H9 (cell line): ENCODE data around the gene JAK1. TPM values are rescaled to one million over a fixed set of nuclear protein-coding genes. Genes with fewer than 3 reads are reported as not detected.

Experiments
- DNase-seq: peaks from one replicate; pipeline ENCODE4 v3.0.0-alpha.2; 2017
- H2AFZ ChIP-seq: one replicate; pipeline ENCODE4 v1.6.1; 2013; ENCODE audit warnings: mild to moderate bottlenecking, low read length, control low read depth, moderate library complexity
- H2AK5ac ChIP-seq: 2 replicates; pipeline ENCODE4 v1.6.1; 2013; ENCODE audit warnings: low read length, control low read depth, mixed read lengths; ENCODE audit not compliant: insufficient read length
- H2BK120ac ChIP-seq: one replicate; pipeline ENCODE4 v1.6.1; 2013; ENCODE audit warnings: low read depth, mild to moderate bottlenecking, low read length, control low read depth, inconsistent platforms; ENCODE audit not compliant: poor library complexity, severe bottlenecking
- H2BK12ac ChIP-seq: 2 replicates; pipeline ENCODE4 v1.6.1; 2013; ENCODE audit warnings: low read length, control low read depth, mixed read lengths, low read depth; ENCODE audit not compliant: insufficient read length
- H2BK15ac ChIP-seq: 2 replicates; pipeline ENCODE4 v1.6.1; 2013; ENCODE audit warnings: low read depth, low read length, control low read depth
- H2BK20ac ChIP-seq: one replicate; pipeline ENCODE4 v1.6.1; 2013; ENCODE audit warnings: low read depth, mild to moderate bottlenecking, low read length, control low read depth, inconsistent platforms; ENCODE audit not compliant: poor library complexity, severe bottlenecking
- H2BK5ac ChIP-seq: 2 replicates; pipeline ENCODE4 v1.6.1; 2013; ENCODE audit warnings: low read length, control low read depth, mixed read lengths; ENCODE audit not compliant: insufficient read length
- H3K14ac ChIP-seq: 2 replicates; pipeline ENCODE4 v1.6.1; 2013; ENCODE audit warnings: low read length, control low read depth; ENCODE audit not compliant: insufficient read depth
- H3K18ac ChIP-seq: 2 replicates; pipeline ENCODE4 v1.6.1; 2013; ENCODE audit warnings: low read depth, mild to moderate bottlenecking, mixed read lengths, low read length, control low read depth; ENCODE audit not compliant: insufficient read length
- H3K23ac ChIP-seq: 2 replicates; pipeline ENCODE4 v1.6.1; 2013; ENCODE audit warnings: low read length, control low read depth, mixed read lengths, low read depth; ENCODE audit not compliant: insufficient read length
- H3K23me2 ChIP-seq: 2 replicates; pipeline ENCODE4 v1.6.1; 2013; ENCODE audit warnings: low read depth, mild to moderate bottlenecking, mixed read lengths, low read length, control low read depth; ENCODE audit not compliant: insufficient read length, poor library complexity, severe bottlenecking
- H3K27ac ChIP-seq: 2 replicates; pipeline ENCODE4 v1.5.1; 2013; ENCODE audit warnings: low read length, control low read depth, mixed read lengths, low read depth; ENCODE audit not compliant: insufficient read length
- H3K27me3 ChIP-seq: 2 replicates; pipeline ENCODE4 v1.6.1; 2013; ENCODE audit warnings: low read length, control low read depth, inconsistent platforms; ENCODE audit not compliant: insufficient read depth
- H3K4ac ChIP-seq: 2 replicates; pipeline ENCODE4 v1.6.1; 2013; ENCODE audit warnings: low read depth, mild to moderate bottlenecking, control low read depth, inconsistent platforms, low read length, moderate library complexity
- H3K4me1 ChIP-seq: 2 replicates; pipeline ENCODE4 v1.6.1; 2013; ENCODE audit warnings: low read length, control low read depth, inconsistent platforms; ENCODE audit not compliant: insufficient read depth
- H3K4me2 ChIP-seq: 2 replicates; pipeline ENCODE4 v1.6.1; 2013; ENCODE audit warnings: low read length, control low read depth, mixed read lengths; ENCODE audit not compliant: insufficient read length, insufficient read depth
- H3K56ac ChIP-seq: 2 replicates; pipeline ENCODE4 v1.6.1; 2013; ENCODE audit warnings: low read depth, mild to moderate bottlenecking, mixed read lengths, low read length, control low read depth; ENCODE audit not compliant: insufficient read length
- H3K79me1 ChIP-seq: 2 replicates; pipeline ENCODE4 v1.6.1; 2013; ENCODE audit warnings: low read depth, mild to moderate bottlenecking, moderate library complexity, low read length, control low read depth, inconsistent platforms; ENCODE audit not compliant: insufficient read depth, poor library complexity, severe bottlenecking
- H3K79me2 ChIP-seq: 2 replicates; pipeline ENCODE4 v1.6.1; 2013; ENCODE audit warnings: low read length, control low read depth, inconsistent platforms; ENCODE audit not compliant: insufficient read depth
- H3K9ac ChIP-seq: 2 replicates; pipeline ENCODE4 v1.6.1; 2013; ENCODE audit warnings: low read length, control low read depth, mixed read lengths; ENCODE audit not compliant: insufficient read length; ENCODE audit errors: extremely low read depth
- H3K9me3 ChIP-seq: one replicate; pipeline ENCODE4 v1.6.1; 2013; ENCODE audit warnings: low read depth, low read length, inconsistent platforms; ENCODE audit not compliant: control insufficient read depth
- H3T11ph ChIP-seq: one replicate; pipeline ENCODE4 v1.6.1; 2013; ENCODE audit warnings: mild to moderate bottlenecking, low read length, control low read depth, inconsistent platforms
- H4K20me1 ChIP-seq: one replicate; pipeline ENCODE4 v1.6.1; 2013; ENCODE audit not compliant: control insufficient read depth, insufficient read length, insufficient read depth
- H4K5ac ChIP-seq: 2 replicates; pipeline ENCODE4 v1.6.1; 2013; ENCODE audit warnings: low read depth, mild to moderate bottlenecking, mixed read lengths, low read length, control low read depth; ENCODE audit not compliant: insufficient read length
- H4K8ac ChIP-seq: replicated peaks from 2 replicates; pipeline ENCODE4 v1.6.1; 2013; ENCODE audit warnings: low read length, control low read depth, mixed read lengths, low read depth; ENCODE audit not compliant: insufficient read length
- H4K91ac ChIP-seq: 2 replicates; pipeline ENCODE4 v1.6.1; 2013; ENCODE audit warnings: low read depth, mild to moderate bottlenecking, moderate library complexity, mixed read lengths, low read length, control low read depth; ENCODE audit not compliant: insufficient read length
- H3K27ac Mint-ChIP-seq, 3 experiments: 2 replicates in 2 of 3; 3 replicates in 1 of 3; pipeline ENCODE4 v1.8.0; 2020 to 2021; ENCODE audit warnings: mixed read lengths in 3 of 3, mild to moderate bottlenecking in 1 of 3, moderate library complexity in 1 of 3
- H3K27me3 Mint-ChIP-seq: 2 replicates; pipeline ENCODE4 v1.8.0; 2021; ENCODE audit warnings: low read depth, mild to moderate bottlenecking, moderate library complexity, mixed read lengths
- H3K36me3 Mint-ChIP-seq, 3 experiments: 2 replicates in 2 of 3; 3 replicates in 1 of 3; pipeline ENCODE4 v1.8.0; 2020 to 2021; ENCODE audit warnings: low read depth in 3 of 3, mixed read lengths in 3 of 3; ENCODE audit not compliant: insufficient read depth in 1 of 3
- H3K4me1 Mint-ChIP-seq, 2 experiments: 2 replicates each; pipeline ENCODE4 v1.8.0; 2020; ENCODE audit warnings: mixed read lengths in 2 of 2
- H3K4me3 Mint-ChIP-seq, 2 experiments: 2 replicates in 1 of 2; 3 replicates in 1 of 2; pipeline ENCODE4 v1.8.0; 2020 to 2021; ENCODE audit warnings: mild to moderate bottlenecking in 2 of 2, mixed read lengths in 2 of 2, moderate library complexity in 1 of 2
- H3K9me3 Mint-ChIP-seq, 2 experiments: 2 replicates in 1 of 2; 3 replicates in 1 of 2; pipeline ENCODE4 v1.8.0; 2020; ENCODE audit warnings: mild to moderate bottlenecking in 2 of 2, mixed read lengths in 2 of 2, moderate library complexity in 1 of 2
- WGBS: extraction: QIAGEN DNeasy Blood & Tissue Kit; methylation state at CpG from one replicate; pipeline ENCODE4 v1.1.7; 2013; ENCODE audit warnings: missing lambda C conversion rate, low lambda C conversion rate, mixed read lengths; ENCODE audit not compliant: insufficient read length; ENCODE audit errors: extremely low coverage; 5-methylcytosine and 5-hydroxymethylcytosine counted together
- total RNA-seq: library from RNA; stranded (reverse); gene quantifications from 2 replicates; pipeline ENCODE4 v1.2.1, GENCODE V29; 2021
- TF ChIP-seq, protein P1 (sequence below): fragments of 200-600 bp; sonication (generic); conservative IDR thresholded peaks from 3 replicates; pipeline ENCODE4 v1.8.0; 2021; ENCODE audit warnings: antibody characterized with exemption, mild to moderate bottlenecking

The JAK1 gene
- total RNA-seq, 1 experiment from 2014 or later = 12.8 TPM

DNA sequence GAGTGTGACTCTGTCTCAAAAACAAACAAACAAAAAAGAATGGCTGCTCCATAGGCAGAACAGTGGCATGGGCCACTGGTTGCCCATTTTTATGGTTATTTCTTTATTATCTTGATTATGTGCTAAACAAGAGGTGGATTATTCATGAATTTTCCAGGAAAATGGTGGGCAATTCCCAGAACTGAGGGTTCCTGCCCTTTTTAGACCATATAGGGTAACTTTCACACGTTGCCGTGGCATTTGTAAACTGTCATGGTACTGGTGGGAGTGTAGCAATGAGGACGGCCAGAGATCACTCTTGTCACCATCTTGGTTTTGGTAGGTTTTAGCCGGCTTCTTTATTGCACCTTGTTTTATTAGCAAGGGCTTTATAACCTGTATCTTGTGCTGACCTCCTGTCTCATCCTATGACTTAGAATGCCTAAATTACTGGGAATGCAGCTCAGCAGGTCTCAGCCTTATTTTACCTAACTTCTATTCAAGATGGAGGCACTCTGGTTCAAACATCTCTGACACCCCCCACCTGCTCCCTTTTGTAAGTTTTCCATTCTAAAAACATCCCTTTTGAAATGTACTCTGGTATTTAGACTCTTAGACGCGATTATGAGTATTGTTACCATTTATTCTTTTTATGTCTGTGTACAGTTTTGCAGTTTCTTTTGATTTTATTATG lies 164.4 kb downstream of the JAK1 start:
- peaks cover 0 to 8% of the 10 kb centered on the region in 2 experiments; a peak in 2 of 4 replicates for H3K4me1 Mint-ChIP-seq
- Histone ChIP-seq H4K20me1 (no peaks in the 10 kb centered on the region), H2BK120ac (no peak overlapping the region), H3T11ph (no peak overlapping the region), H3K4ac (no peak overlapping the region), H2BK15ac (no peak overlapping the region), H2BK12ac (no peak overlapping the region), H4K91ac (no peak overlapping the region), H3K18ac (no peak overlapping the region), H2AFZ (no peak overlapping the region), H3K14ac (no peak overlapping the region), H2BK5ac (no peak overlapping the region), H3K23ac (no peak overlapping the region), H3K79me1 (no peaks in the 10 kb centered on the region), H3K4me2 (no peak overlapping the region), H3K9me3 (no peaks in the 10 kb centered on the region), H3K23me2 (no peaks in the 10 kb centered on the region), H2BK20ac (no peak overlapping the region), H3K9ac (no peak overlapping the region), H4K5ac (no peak overlapping the region), H3K79me2 (no peaks in the 10 kb centered on the region), H3K27ac (no peak overlapping the region), H3K27me3 (no peaks in the 10 kb centered on the region), H2AK5ac (no peak overlapping the region), H3K56ac (no peak overlapping the region), H4K8ac (no peak overlapping the region), H3K4me1 (no peaks in the 10 kb centered on the region)
- no peak overlapping the region for H3K27ac Mint-ChIP-seq
- no peak for DNase-seq
- no peaks in the 10 kb centered on the region for H3K9me3 Mint-ChIP-seq
- WGBS = no CpG with 5 or more reads among the region's 6 CpGs
- TF ChIP-seq, protein P1, sequence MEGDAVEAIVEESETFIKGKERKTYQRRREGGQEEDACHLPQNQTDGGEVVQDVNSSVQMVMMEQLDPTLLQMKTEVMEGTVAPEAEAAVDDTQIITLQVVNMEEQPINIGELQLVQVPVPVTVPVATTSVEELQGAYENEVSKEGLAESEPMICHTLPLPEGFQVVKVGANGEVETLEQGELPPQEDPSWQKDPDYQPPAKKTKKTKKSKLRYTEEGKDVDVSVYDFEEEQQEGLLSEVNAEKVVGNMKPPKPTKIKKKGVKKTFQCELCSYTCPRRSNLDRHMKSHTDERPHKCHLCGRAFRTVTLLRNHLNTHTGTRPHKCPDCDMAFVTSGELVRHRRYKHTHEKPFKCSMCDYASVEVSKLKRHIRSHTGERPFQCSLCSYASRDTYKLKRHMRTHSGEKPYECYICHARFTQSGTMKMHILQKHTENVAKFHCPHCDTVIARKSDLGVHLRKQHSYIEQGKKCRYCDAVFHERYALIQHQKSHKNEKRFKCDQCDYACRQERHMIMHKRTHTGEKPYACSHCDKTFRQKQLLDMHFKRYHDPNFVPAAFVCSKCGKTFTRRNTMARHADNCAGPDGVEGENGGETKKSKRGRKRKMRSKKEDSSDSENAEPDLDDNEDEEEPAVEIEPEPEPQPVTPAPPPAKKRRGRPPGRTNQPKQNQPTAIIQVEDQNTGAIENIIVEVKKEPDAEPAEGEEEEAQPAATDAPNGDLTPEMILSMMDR = no peak
- no peak overlapping the region for H3K4me3 Mint-ChIP-seq
- peaks cover 2 to 9% (median 8%) of the 10 kb centered on the region in 3 experiments; a peak in 3 of 7 replicates for H3K36me3 Mint-ChIP-seq
- no peaks in the 10 kb centered on the region for H3K27me3 Mint-ChIP-seq
